Activated gamma-delta T cell treated with Interleukin-2 at 50 U/mL for 16 hours (primary cell): ENCODE results near the gene SEC11A.
"Not testable (repeated sequence)": the region's sequence is repeated elsewhere in the genome, so short reads cannot be mapped to it uniquely, and the experiment has no call there.

Experiments
- DNase-seq: peaks from one replicate; pipeline ENCODE4 v3.0.0-alpha.2; 2020

SEC11A gene

DNA sequence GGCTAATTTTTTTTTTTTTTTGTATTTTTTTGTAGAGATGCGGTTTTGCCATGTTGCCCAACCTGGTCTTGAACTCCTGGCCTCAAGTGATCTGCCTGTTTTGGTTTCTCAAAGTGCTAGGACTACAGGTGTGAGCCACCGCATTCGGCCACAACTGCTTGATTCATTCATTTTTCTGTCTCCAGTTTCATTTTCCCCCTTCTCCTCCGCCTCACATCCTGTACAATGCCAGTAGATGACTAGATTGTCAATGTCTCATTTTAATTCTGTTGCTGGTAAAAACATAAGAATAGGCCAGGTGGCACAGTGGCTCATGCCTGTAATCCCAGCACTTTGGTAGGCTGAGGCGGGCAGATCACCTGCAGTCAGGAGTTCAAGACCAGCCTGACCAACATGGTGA is 20.4 kb upstream of the SEC11A start:
- peak; percentile 53 for DNase-seq

- not testable (repeated sequence) for DNase-seq
These were observed 19.6 kb upstream of the SEC11A start for GRCh38 chr15:84735480-84736061.

GRCh38 chr15:84734794-84735479 is 19.0 kb upstream of the SEC11A start:
- DNase-seq = peak; percentile 65

- no peak for DNase-seq
These were observed 15.8 kb upstream of the SEC11A start for GRCh38 chr15:84731774-84732173.

DNA sequence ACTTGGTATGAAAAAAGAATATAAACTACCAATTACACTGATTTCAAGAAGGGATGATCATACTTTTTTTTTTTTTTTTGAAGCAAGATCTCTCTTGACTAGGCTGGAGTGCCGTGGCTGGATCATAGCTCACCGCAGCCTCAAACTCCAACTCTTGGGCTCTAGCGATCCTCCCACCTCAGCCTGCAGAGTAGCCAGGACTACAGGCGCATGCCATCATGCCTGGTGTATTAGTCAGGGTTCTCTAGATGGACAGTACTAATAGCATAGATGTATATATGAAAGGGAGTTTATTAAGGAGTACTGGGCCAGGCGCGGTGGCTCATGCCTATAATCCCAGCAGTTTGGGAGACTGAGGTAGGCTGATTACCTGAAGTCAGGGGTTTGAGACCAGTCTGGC is 11.5 kb upstream of the SEC11A start:
- DNase-seq = no peak

GRCh38 chr15:84725001-84725491 is 9.1 kb upstream of the SEC11A start:
- DNase-seq = peak; percentile 18

- no peak for DNase-seq
These were observed 6.7 kb upstream of the SEC11A start for GRCh38 chr15:84722628-84723027.

GRCh38 chr15:84721371-84721770 is 5.4 kb upstream of the SEC11A start:
- no peak for DNase-seq

- peak; percentile 8 for DNase-seq
These were observed 401 bp downstream of the SEC11A start for GRCh38 chr15:84715441-84716035.

- no peak for DNase-seq
These were observed 1.1 kb downstream of the SEC11A start for GRCh38 chr15:84714821-84715220.

DNA sequence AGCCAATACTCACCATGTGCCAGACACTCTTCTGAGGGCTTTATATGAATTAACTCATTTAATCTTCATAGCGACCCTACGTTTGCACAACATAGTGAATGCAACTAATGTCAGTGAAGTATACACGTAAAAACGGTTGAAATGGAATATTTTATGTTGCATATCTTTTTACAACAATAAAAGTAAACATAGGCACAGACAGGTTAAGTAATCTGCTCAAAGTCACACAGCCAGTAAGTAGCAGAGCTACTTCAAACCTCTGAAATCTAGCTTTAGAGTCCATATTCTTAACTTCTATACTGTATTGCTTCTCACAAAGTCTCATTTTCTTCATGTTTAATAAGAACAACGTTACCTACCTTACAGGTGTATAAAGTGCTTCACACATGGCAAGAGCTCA is 1.6 kb downstream of the SEC11A start:
- no peak for DNase-seq

DNA sequence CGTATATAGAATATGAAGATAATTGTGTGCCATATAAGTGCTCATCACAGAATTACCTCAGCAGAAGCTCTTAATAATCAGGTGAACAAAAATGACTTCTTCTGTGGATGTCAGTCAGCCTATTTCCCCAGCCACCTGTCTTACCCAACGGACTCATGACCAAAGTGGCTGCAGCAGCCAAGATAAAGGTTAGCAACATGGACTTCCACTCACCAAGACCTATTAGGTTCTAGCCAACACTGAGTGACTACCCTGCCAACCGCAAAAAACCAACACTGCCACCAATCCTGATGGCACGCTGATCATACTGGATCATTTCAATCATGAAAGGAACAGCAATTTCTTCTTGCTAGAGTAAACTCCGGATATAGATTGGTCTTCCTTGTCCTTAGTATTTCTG is 12.1 kb downstream of the SEC11A start:
- DNase-seq = no peak

DNA sequence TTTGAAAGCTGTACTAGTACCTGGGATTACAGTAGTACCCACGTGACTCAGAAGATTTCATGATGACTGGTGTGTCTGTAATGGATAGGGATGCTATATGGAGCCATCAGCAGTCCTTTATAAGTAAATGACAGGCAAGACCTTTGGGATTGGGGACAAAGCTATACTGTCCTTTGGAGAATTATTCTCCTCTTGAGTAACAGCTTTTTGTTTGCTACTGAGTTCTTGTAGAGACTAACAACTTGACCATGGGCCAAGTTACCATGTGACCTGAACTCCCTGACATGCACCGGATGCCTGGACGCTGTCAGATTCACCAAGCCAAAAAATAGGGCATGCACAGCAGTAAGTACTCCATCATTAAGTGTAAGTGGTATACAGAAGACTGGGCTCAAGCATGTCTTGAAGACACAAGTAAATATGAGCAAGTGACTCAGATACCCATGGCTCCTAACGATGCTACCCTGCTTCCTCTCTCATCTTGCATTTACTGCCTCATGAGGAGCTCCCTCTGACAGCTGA is 12.9 kb downstream of the SEC11A start:
- no peak for DNase-seq

DNA sequence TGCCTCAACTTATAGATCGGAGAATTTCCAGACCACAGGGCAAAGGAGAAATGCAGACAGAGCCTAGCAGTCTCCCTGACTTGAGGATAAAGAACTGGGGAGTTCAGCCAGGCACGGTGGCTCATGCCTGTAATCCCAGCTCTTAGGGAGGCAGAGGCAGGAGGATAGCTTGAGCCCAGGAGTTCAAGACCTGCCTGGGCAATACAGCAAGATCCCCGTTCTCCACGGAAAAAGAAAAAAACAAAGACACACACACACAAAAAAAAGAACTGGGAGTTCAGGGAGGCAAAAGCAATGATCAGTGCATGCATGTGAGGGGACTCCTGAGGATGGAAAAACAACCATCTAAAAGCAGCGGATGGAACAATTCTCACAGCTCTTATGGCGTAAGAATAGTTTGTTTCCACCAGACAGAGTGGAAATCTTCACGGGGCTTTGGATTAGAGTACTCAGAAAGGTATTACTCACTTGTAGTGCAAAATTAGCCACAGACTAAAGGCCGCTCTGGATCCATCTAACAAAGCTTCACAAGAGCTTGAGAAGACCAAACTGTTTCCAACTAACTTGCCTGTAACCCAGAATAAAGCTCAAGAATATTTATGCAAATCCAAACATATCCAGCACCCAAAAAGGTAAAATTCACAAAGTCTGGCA is 16.3 kb downstream of the SEC11A start:
- DNase-seq = no peak

DNA sequence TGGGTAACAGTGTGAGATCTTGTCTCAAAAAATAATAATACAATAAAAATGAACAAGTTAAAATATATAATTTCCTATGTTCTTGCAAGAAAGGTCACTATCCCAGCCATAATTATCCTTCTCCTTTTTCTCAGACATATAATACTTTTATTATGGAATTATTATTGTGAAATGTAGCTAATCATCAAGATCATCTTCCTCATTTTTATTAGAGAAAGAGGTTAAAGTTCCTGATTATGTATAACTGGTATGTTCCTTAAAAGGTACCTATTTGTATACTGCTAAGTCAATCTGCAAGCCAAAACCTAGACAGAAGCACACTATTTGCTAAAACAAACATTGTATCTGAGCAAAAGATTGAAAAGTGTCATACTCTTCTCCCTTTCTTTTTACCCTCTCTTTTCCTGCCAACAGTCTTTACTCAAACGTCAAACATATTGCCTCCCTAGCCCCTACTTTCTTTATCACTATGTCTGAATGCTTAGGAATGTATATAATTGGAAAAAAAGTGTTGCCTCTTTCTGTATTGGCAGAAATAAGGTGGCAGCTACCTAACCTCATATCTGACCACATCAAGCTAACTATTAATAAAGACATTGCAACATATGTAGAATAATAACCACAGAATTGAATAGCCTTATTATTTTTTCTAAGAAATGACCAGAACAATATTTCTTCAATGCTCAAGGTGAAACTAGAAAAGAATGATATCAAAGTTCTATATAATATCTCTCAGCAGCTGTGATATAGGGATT is 18.5 kb downstream of the SEC11A start:
- DNase-seq = no peak

DNA sequence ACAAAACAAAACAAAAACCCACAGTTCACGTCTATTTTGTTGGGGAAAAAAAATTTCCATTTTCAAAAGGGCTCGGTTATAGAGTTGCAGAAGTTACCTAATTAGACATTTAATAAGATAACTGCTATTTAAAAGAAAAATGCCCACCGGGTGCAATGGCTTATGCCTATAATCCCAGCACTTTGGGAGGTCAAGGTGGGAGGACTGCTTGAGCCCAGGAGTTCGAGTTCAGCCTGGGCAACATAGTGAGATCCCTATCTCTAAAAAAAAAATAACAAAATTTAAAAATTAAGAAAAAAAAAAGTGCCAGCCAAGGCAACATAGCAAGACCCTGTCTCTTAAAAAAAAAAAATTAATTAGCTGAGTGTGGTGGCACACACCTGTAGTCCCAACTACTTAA is 19.2 kb downstream of the SEC11A start:
- no peak for DNase-seq

DNA sequence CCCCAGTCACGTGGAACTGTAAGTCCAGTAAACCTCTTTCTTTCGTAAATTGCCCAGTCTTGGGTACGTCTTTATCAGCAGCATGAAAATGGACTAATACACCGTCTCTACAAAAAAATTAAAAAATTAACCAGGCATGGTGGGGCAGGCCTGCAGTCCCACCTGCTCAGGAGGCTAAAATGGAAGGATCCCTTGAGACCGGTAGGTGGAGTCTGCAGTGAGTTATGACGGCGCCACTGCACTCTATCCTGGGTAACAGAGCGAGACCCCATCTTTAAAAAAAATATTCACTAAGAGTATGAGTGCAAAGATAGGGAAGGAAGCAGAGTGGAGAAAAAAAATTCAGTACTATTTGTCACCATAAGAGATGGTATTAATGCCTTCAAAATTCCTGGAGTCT is 25.6 kb downstream of the SEC11A start:
- no peak for DNase-seq

DNA sequence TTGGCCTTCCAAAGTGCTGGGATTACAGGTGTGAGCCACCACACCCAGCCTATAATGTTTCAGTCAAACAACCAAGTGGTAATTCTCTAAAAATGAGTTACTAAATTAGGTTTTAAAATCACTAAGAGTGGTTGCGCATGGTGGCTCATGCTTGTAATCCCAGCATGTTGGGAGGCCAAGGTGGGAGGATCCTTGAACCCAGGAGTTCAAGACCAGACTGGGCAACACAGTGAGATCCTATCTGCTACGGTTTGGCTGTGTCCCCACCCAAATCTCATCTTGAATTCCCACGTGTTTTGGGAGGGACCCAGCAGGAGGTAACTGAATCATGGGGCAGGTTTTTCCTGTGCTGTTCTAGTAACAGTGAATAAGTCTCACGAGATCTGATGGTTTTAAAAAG is 26.1 kb downstream of the SEC11A start:
- no peak for DNase-seq

GRCh38 chr15:84686446-84686845 is 29.5 kb downstream of the SEC11A start:
- DNase-seq = not testable (repeated sequence)

DNA sequence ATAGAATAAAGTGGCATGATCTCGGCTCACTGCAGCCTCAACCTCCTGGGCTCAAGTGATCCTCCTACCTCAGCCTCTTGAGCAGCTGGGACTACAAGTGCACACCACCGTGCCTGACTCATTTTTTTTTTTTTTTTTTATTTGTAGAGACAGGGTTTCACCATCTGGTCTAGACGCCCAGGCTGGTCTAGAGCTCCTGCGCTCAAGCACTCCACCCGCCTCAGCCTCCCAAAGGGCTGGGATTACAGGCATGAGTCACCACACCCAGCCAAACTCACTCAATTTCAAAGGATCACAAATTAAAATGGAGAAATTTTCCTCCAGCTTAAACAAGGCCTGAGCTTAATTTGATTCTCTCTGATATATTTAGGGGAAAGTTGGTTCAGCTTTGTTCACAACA is 30.6 kb downstream of the SEC11A start:
- no peak for DNase-seq

- no peak for DNase-seq
These were observed 31.8 kb downstream of the SEC11A start for GRCh38 chr15:84684092-84684491.

- DNase-seq = no peak
These were observed 34.1 kb downstream of the SEC11A start for GRCh38 chr15:84681831-84682230.

DNA sequence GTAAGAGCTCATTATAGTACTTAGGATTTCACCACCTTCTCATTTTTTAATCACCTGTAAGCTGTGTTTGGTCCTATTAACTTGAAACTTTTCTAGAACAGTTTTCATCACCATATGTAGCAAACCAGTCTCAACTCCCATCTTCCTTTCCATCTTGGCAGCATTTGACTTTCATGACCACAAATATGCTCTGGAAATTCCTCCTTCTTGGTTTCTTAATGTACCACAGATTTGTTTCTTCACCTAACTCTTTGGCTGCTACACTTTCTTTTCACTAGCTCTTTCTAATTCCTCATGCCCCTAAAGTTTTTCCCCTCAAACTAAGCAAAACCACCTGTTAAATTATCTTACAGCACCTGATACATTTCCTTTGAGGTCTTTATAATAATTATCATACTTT is 44.7 kb downstream of the SEC11A start:
- DNase-seq = no peak
